Esophagus muscularis mucosa (tissue), 4 donors: ENCODE results near the gene MPP2. TPM values are rescaled to one million over a fixed set of nuclear protein-coding genes. Genes with fewer than 3 reads are reported as not detected.

Experiments used
- DNase-seq: peaks from one replicate; pipeline ENCODE4 v3.0.0-alpha.2; 2017; ENCODE audit errors: extremely low spot score
- H3K27ac ChIP-seq, 4 donors: fragments of 200-600 bp; sonication (generic); replicated peaks in 1 of 4; 1 replicate in 3 of 4; 2 replicates in 1 of 4; pipeline ENCODE4 v1.5.1; 2016 to 2019; ENCODE audit warnings: mild to moderate bottlenecking in 1 of 4
- H3K27me3 ChIP-seq, 4 donors: fragments of 200-600 bp; sonication (generic); one replicate each; pipeline versions ENCODE4 v1.5.1 to v1.6.0; 2016 to 2019
- H3K36me3 ChIP-seq, 4 donors: fragments of 200-600 bp; sonication (generic); one replicate each; pipeline ENCODE4 v1.5.1; 2016 to 2019
- H3K4me1 ChIP-seq, 4 donors: fragments of 200-600 bp; sonication (generic); one replicate each; pipeline ENCODE4 v1.5.1; 2016 to 2019
- H3K4me3 ChIP-seq, 4 donors: fragments of 200-600 bp; sonication (generic); 1 replicate in 2 of 4; 2 replicates in 2 of 4; pipeline ENCODE4 v1.5.1; 2016 to 2019; ENCODE audit warnings: mild to moderate bottlenecking in 4 of 4, moderate library complexity in 1 of 4
- H3K9me3 ChIP-seq, 4 donors: fragments of 200-600 bp; sonication (generic); 1 replicate in 3 of 4; 2 replicates in 1 of 4; pipeline ENCODE4 v1.5.1; 2016 to 2019
- CTCF ChIP-seq, 3 experiments: fragments of 200-600 bp in 2 of 3; fragments of 450-650 bp in 1 of 3; sonication (generic) in 2 of 3; IDR thresholded peaks; one replicate each; pipeline ENCODE4 v1.5.1; 2017 to 2019; ENCODE audit warnings: antibody characterized with exemption in 3 of 3, mild to moderate bottlenecking in 2 of 3, moderate library complexity in 1 of 3
- EP300 ChIP-seq: sonication (generic); formaldehyde crosslinking; IDR thresholded peaks from one replicate; pipeline ENCODE4 v1.6.1; 2017; ENCODE audit warnings: antibody characterized with exemption
- POLR2A ChIP-seq: fragments of 450-650 bp; IDR thresholded peaks from one replicate; pipeline ENCODE4 v1.6.1; 2017; ENCODE audit warnings: antibody characterized with exemption, moderate library complexity, mild to moderate bottlenecking, low read depth
- POLR2AphosphoS5 ChIP-seq, 2 donors: sonication (generic); formaldehyde crosslinking; IDR thresholded peaks; one replicate each; pipeline ENCODE4 v1.6.1; 2017; ENCODE audit warnings: antibody characterized with exemption in 2 of 2
- WGBS: methylation state at CpG from one replicate; pipeline ENCODE4 v1.1.5; 2018; 5-methylcytosine and 5-hydroxymethylcytosine counted together
- intact Hi-C: fragments of 100-400 bp; cut with DNase I; formaldehyde crosslinking; loops from one replicate; pipeline ENCODE4 v1.15.1; 2023
- total RNA-seq, 4 donors: library from RNA; depleted of rRNA; stranded (reverse); fragments of >200 nt; gene quantifications; one replicate each; pipeline versions ENCODE4 v1.1.0 to v1.2.1, GENCODE V29; 2016

MPP2 gene
- total RNA-seq, 4 donors from 2014 or later: 13.3 to 15.9 (median 15.6) TPM

DNA sequence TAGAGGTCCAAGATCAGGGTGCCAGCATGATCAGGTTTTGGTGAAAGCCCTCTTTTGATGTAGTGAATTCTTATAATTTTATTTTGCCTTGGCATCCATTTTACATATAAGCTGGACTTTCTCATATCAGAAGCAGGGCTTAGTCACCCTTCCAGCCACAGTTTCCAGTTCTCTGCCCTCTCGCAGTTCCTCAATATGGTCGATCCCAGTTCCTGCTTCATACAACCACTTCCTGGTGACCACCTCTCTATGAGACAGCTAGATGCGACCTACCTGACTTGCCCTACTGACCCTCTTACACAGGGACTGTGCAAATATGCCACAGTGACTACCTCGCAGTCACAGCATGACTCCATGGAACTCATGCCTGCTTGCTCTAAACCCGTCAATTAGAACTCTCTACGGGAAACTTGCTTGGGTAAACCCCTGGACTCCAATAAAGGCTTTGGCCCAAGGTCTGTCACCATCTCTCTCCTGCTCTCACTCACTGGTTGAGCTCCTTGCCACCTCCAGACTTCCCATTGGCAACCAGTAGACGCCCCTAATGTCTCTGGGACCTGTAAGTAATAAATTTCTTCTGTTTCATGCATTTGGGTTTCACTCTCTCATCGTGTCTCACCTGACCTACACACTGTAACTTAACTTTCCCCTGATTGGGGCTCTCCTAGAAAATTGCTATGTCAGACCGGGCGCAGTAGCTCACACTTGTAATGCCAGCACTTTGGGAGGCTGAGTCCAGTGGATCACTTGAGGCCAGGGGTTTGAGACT is 38.9 kb downstream of the MPP2 start:
- no peak overlapping the region for H3K27ac ChIP-seq
- no peak for TF ChIP-seq POLR2A
- no peak for TF ChIP-seq EP300
- TF ChIP-seq CTCF (IDR thresholded peaks at IDR 0.05): no peak
- TF ChIP-seq POLR2AphosphoS5 (IDR thresholded peaks at IDR 0.05): no peak
- H3K4me3 ChIP-seq: no peak overlapping the region
- H3K4me1 ChIP-seq: peaks cover 0 to 13% (median 1%) of the 10 kb centered on the region in 4 donors
- H3K27me3 ChIP-seq: peaks cover 0 to 5% (median 0%) of the 10 kb centered on the region in 4 donors
- H3K36me3 ChIP-seq: no peaks in the 10 kb centered on the region
- 88% methylated on average over 10 of the region's 10 CpGs for WGBS
- DNase-seq: no peak
- no peaks in the 10 kb centered on the region for H3K9me3 ChIP-seq
- intact Hi-C loops: no loop called here

DNA sequence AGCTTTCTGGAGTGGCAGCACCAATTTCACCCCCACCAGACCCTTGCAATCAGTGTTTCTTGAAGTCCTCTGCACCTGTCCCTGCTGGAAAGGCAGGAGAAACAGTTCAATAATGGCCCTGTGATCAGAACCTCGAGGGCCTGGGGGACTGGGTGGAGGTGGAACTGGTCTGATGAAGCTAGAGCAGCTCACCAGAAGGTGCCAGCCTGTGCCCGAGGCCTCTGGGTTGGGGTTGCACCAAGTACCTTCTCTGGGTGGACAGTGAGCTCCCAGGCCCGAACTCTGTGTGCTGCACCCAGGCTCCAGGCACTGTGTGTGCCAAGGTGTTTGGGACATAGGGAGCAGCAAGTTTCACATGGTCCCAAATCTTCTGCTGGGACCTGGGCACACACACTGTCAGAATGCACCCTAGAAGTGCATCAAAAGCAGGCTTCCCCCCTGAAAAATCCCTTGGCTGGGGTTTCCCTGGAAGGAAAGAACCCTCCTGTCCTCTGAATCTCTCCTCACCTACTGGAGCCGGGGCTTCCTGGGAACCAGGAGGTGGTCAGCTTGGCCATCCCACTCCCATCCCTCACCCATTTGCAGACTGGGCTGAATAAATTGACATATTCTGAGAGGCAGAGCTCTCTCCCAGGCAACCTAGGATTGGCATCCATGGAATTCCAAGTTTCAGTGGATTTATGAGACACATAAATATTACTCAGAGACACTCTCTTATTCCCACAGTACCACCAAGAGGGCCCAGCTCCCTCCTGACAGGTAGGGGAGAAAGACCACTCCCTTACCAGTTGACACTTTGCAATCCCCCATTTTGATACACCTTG is 43.0 kb downstream of the MPP2 start:
- Histone ChIP-seq H3K27me3 (peaks cover 0 to 5% (median 0%) of the 10 kb centered on the region in 4 donors), H3K4me3 (no peak overlapping the region), H3K36me3 (no peaks in the 10 kb centered on the region), H3K4me1 (peaks cover 20 to 28% (median 26%) of the 10 kb centered on the region in 4 donors), H3K9me3 (no peaks in the 10 kb centered on the region), H3K27ac (no peak overlapping the region)
- 59% methylated on average over 2 of the region's 4 CpGs for WGBS
- DNase-seq: no peak
- TF ChIP-seq EP300 (no peak), POLR2A (no peak), CTCF (IDR thresholded peaks at IDR 0.05) (no peak), POLR2AphosphoS5 (IDR thresholded peaks at IDR 0.05) (no peak)
- intact Hi-C loops: no loop called here

DNA sequence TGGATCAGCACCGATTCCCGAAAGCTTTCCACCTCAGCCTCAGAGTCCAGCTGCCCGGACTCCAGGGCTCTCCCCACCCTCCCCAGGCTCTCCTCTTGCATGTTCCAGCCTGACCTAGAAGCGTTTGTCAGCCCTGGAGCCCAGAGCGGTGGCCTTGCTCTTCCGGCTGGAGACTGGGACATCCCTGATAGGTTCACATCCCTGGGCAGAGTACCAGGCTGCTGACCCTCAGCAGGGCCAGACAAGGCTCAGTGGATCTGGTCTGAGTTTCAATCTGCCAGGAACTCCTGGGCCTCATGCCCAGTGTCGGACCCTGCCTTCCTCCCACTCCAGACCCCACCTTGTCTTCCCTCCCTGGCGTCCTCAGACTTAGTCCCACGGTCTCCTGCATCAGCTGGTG is 45.4 kb downstream of the MPP2 start:
- Histone ChIP-seq H3K27ac (peak overlapping the region in 2 of 4 donors; percentile 29 to 70), H3K36me3 (no peaks in the 10 kb centered on the region), H3K4me3 (no peak overlapping the region), H3K27me3 (peaks cover 0 to 17% (median 0%) of the 10 kb centered on the region in 4 donors), H3K4me1 (peaks cover 20 to 35% (median 29%) of the 10 kb centered on the region in 4 donors), H3K9me3 (no peaks in the 10 kb centered on the region)
- DNase-seq: no peak
- WGBS: 84% methylated on average over 9 of the region's 9 CpGs
- intact Hi-C loops: no loop called here
- no peak for TF ChIP-seq CTCF (IDR thresholded peaks at IDR 0.05)
- no peak for TF ChIP-seq POLR2AphosphoS5 (IDR thresholded peaks at IDR 0.05)
- TF ChIP-seq EP300: no peak

DNA sequence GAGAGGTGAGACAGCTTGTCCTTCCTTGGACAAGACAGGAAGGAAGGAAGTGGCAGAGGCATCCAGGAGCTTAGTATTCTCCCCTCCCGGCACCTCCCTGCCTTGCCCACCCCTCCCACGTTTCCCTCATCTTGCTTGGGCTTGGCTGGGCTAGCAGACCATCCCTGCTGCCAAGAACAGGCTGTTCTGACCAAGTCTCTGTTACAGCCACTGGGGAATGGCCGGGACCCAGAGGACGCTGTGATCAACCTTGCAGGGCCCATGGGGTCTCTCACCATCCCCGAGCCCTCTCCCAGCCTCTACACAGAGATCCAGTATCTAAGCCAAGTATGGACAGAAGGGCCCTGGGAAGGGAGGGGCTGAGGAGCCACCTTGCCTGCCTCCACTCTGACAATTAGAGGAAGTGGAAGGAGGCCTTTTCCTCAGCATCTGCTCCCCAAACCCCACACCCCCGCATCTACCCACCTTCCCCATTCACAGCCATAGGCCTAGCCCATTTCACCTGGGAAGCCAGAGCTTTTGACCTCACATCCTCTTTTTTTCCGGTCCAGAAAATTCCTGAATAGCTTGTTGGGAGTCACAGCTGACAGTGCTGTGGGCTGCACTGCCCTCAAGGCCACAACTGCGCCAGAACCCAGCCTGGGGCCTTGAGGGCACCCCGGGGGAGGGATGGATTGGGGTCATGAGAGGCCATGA is 46.3 kb downstream of the MPP2 start:
- no peak for TF ChIP-seq EP300
- no peak for TF ChIP-seq CTCF (IDR thresholded peaks at IDR 0.05)
- no peak for TF ChIP-seq POLR2A
- TF ChIP-seq POLR2AphosphoS5 (IDR thresholded peaks at IDR 0.05): no peak
- intact Hi-C loops: no loop called here
- H3K4me3 ChIP-seq: no peak overlapping the region
- peaks cover 0 to 23% (median 0%) of the 10 kb centered on the region in 4 donors for H3K27me3 ChIP-seq
- WGBS: 62% methylated on average over 5 of the region's 9 CpGs
- no peak for DNase-seq
- peak overlapping the region in 3 of 4 donors; percentile 29 to 70 (median 43) for H3K27ac ChIP-seq
- H3K4me1 ChIP-seq: peaks cover 20 to 38% (median 30%) of the 10 kb centered on the region in 4 donors
- no peaks in the 10 kb centered on the region for H3K9me3 ChIP-seq
- no peaks in the 10 kb centered on the region for H3K36me3 ChIP-seq
